AG04450 (cell line): Measurements from ENCODE around the gene ARHGEF10L. TPM values are rescaled to one million over a fixed set of nuclear protein-coding genes. Genes with fewer than 3 reads are reported as not detected.

Source experiments
- CTCF ChIA-PET: fragments of 300-600, 350-600 bp; formaldehyde crosslinking; extraction: SDS; loops from one replicate; lab custom pipeline; 2022; ENCODE audit warnings: antibody characterized with exemption, inconsistent platforms; lab: Charles Lee
- POLR2A ChIA-PET: fragments of 350-600 bp; formaldehyde crosslinking; extraction: SDS; loops from one replicate; lab custom pipeline; 2021; ENCODE audit warnings: antibody characterized with exemption, inconsistent platforms; lab: Yijun Ruan, JAX
- DNase-seq: peaks from one replicate; pipeline ENCODE4 v3.0.0-alpha.2; 2011; ENCODE audit warnings: low read depth, low spot score
- H3K27ac ChIP-seq: one replicate; pipeline ENCODE4 v1.5.1; 2012; ENCODE audit warnings: low read depth, low read length, control low read depth
- H3K27me3 ChIP-seq: one replicate; pipeline ENCODE4 v1.6.0; 2012; ENCODE audit warnings: low read length; ENCODE audit not compliant: control insufficient read depth, insufficient read depth
- H3K4me3 ChIP-seq: 2 replicates; pipeline ENCODE4 v1.5.1; 2011; ENCODE audit warnings: mild to moderate bottlenecking, low read depth, low read length, control low read depth
- H3K9me3 ChIP-seq: 2 replicates; pipeline ENCODE4 v1.5.1; 2012; ENCODE audit warnings: low read length; ENCODE audit not compliant: control insufficient read depth, insufficient read depth
- polyA plus RNA-seq: library from polyadenylated mRNA; depleted of rRNA; stranded (reverse); fragments of >200 nt; gene quantifications from 2 replicates; pipeline ENCODE4 v1.2.3, GENCODE V29; 2011
- TF ChIP-seq, protein P1 (sequence below): IDR thresholded peaks from 2 replicates; pipeline ENCODE4 v1.5.1; 2011; ENCODE audit warnings: low read depth, low read length, control low read depth, inconsistent platforms

Gene ARHGEF10L
- polyA plus RNA-seq, 1 experiment, result 5.7 TPM

DNA sequence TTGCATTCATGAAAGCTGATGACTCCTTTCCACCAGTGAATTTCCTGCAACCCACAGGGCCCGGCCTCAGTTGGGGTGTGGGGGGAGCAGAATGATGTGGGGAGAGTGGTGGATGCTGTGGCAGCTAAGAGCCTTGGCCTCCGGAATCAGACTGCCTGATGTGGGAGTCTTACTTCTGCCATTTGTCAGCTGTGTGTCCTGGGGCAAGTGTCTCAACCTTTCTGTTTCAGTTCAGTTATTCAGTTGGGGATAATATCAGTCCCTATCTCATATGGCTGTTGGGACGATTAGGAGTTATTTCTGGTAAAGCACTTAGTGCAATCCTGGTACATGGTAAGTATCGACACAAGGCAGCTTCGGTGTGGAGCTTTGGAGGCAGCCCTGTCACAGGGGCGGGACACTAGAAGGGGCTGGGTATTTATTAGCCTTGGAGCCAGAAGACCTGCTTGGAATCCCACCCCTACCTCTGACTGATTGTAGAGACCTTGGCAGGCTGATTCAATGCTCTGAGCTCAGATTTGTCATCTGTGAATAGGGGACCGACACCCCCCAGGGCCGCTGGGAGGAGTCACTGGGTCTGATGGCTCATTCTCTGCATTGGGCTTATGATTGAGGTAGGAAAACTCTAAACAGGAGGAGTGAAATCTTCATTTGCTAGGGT, 19.6 kb downstream of the ARHGEF10L start:
- TF ChIP-seq, protein P1, sequence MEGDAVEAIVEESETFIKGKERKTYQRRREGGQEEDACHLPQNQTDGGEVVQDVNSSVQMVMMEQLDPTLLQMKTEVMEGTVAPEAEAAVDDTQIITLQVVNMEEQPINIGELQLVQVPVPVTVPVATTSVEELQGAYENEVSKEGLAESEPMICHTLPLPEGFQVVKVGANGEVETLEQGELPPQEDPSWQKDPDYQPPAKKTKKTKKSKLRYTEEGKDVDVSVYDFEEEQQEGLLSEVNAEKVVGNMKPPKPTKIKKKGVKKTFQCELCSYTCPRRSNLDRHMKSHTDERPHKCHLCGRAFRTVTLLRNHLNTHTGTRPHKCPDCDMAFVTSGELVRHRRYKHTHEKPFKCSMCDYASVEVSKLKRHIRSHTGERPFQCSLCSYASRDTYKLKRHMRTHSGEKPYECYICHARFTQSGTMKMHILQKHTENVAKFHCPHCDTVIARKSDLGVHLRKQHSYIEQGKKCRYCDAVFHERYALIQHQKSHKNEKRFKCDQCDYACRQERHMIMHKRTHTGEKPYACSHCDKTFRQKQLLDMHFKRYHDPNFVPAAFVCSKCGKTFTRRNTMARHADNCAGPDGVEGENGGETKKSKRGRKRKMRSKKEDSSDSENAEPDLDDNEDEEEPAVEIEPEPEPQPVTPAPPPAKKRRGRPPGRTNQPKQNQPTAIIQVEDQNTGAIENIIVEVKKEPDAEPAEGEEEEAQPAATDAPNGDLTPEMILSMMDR, result no peak
- Histone ChIP-seq H3K27me3 (no peaks in the 10 kb centered on the region), H3K27ac (no peak overlapping the region), H3K4me3 (no peak overlapping the region), H3K9me3 (no peaks in the 10 kb centered on the region)
- ChIA-PET POLR2A (interaction anchor here (0.6 kb wide), 1 partner anchor 59 kb away, joined by 3 read pairs; no protein-coding TSS in a partner anchor), CTCF (interaction anchor here (1.1 kb wide), 1 partner anchor 48 kb away, joined by 6 read pairs; no protein-coding TSS in a partner anchor)
- DNase-seq, result no peak

DNA sequence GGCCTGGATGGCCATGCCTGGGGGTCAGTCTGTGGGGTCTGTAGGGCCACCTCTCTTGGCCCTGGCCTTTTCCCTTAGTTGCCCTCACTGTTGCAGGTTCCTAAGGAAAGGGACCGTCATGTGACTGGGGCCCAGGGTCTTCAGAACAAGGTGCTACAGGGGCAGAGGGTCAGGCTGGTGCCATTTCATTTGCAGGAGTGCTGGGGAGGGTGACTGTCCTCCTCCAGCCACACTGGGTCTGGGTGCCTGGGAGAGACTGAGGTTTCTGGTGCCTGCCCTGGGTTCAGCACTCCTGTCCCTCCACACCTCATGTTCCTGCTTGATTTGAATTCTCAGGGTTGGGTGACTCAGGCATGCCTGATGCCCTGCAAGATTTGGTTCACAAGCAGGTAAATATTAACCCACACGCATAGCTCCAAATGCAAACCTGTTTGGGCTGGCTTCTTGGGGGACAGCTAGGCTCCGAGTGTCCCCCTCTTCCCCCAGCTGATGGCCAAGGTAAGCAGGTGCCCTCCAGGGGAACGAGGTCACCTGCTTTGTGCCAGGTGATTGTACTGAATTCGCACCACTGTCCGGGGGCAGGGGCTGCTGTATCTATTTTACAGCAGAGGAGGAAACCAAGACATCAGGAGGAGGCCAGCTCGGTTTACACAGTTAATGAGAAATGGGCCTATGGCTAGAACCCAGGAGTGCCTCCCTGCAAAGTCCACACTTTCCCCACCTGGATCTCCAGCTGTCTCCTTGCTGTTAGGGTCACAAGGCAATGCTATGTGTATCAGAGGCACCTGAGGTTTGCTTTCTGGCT, 20.3 kb downstream of the ARHGEF10L start:
- no peak for DNase-seq
- H3K9me3 ChIP-seq, result no peaks in the 10 kb centered on the region
- H3K27me3 ChIP-seq, result no peaks in the 10 kb centered on the region
- TF ChIP-seq, protein P1, result no peak
- POLR2A ChIA-PET, result no interaction called here
- no peak overlapping the region for H3K4me3 ChIP-seq
- CTCF ChIA-PET, result interaction anchor here (1.1 to 1.5 kb wide), 2 partner anchors 47 kb away, joined by 5 to 6 read pairs; no protein-coding TSS in a partner anchor
- H3K27ac ChIP-seq, result no peak overlapping the region

DNA sequence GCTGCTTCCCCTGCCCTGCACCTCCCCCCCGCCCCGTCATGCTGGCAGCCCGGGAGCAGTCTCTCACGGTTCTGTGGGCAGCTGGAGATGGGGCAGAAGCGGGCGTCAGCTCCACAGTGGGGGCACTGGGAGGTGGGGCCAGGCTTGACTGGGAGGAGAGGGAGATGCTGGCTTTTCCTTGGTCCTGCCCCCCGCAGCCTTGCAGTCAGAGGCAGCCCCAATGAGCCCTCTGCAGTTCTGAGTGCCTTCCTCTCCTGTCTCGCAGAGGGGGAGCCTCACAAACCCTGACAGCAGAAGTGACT, 21.7 kb downstream of the ARHGEF10L start:
- Histone ChIP-seq H3K9me3 (no peaks in the 10 kb centered on the region), H3K4me3 (no peak overlapping the region), H3K27ac (no peak overlapping the region), H3K27me3 (no peaks in the 10 kb centered on the region)
- ChIA-PET POLR2A (no interaction called here), CTCF (interaction anchor here (1.5 kb wide), 1 partner anchor 46 kb away, joined by 5 read pairs; no protein-coding TSS in a partner anchor)
- TF ChIP-seq, protein P1, result no peak
- no peak for DNase-seq

DNA sequence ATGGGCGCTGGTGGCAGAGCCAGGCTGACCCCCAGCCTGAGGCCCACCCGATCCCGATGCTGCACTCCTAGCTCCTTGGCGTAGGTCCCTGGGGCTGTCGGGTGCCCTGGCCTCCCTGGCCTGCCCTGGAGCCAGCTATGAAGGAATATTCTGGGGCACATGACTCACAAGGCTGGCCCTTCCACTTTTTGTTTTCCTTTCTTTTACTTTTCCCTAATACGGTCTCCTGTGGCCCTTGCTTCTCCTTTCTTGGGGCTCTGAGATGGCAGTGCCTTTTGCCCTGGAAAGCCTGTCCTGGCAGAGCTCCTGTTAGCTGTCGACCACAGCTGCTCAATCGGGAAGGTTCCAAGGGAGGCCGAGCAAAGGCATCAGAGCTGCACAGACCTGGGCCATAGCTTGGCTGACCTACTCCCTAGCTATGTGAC, 22.1 kb downstream of the ARHGEF10L start:
- ChIA-PET POLR2A (no interaction called here), CTCF (interaction anchor here (1.5 kb wide), 1 partner anchor 45 kb away, joined by 5 read pairs; no protein-coding TSS in a partner anchor)
- Histone ChIP-seq H3K27ac (peak overlapping the region; percentile 31), H3K27me3 (no peaks in the 10 kb centered on the region), H3K4me3 (no peak overlapping the region), H3K9me3 (no peaks in the 10 kb centered on the region)
- DNase-seq, result no peak
- TF ChIP-seq, protein P1, result no peak
